GM10847 (cell line): ENCODE data around the gene RUNDC3A.
A peak's percentile ranks its signal among the peaks of the same experiment; 100 is the strongest.

Experiments used
- POLR2A ChIP-seq: IDR thresholded peaks from 2 replicates; pipeline ENCODE4 v1.6.1; 2011; ENCODE audit not compliant: insufficient read length; ENCODE audit errors: extremely low read depth

The RUNDC3A gene

GRCh38 chr17:44324092-44324570 is 15.7 kb downstream of the RUNDC3A start:
- TF ChIP-seq POLR2A = no peak

- TF ChIP-seq POLR2A = peak; percentile 78
Measured at GRCh38 chr17:44324571-44325275, 16.3 kb downstream of the RUNDC3A start, which contains the start of gene SLC25A39. SLC25A39 (minus strand) TSS chr17:44324823; CDS start chr17:44323562, 1,261 bp downstream.

GRCh38 chr17:44326861-44327444 is 18.6 kb downstream of the RUNDC3A start:
- peak; percentile 34 for TF ChIP-seq POLR2A

GRCh38 chr17:44327715-44328449 is 19.5 kb downstream of the RUNDC3A start:
- no peak for TF ChIP-seq POLR2A

GRCh38 chr17:44331249-44331760 is 22.9 kb downstream of the RUNDC3A start:
- TF ChIP-seq POLR2A = no peak

GRCh38 chr17:44333371-44333770 is 25.0 kb downstream of the RUNDC3A start:
- TF ChIP-seq POLR2A = no peak

- TF ChIP-seq POLR2A = no peak
Measured at GRCh38 chr17:44334315-44334714, 25.9 kb downstream of the RUNDC3A start.

- TF ChIP-seq POLR2A = no peak
Measured at GRCh38 chr17:44334727-44335126, 26.3 kb downstream of the RUNDC3A start.

- TF ChIP-seq POLR2A = no peak
Measured at GRCh38 chr17:44335564-44335963, 27.2 kb downstream of the RUNDC3A start.

- no peak for TF ChIP-seq POLR2A
Measured at GRCh38 chr17:44335968-44336367, 27.6 kb downstream of the RUNDC3A start.

- no peak for TF ChIP-seq POLR2A
Measured at GRCh38 chr17:44338702-44339101, 30.3 kb downstream of the RUNDC3A start.

GRCh38 chr17:44343510-44344209 is 35.3 kb downstream of the RUNDC3A start:
- no peak for TF ChIP-seq POLR2A

GRCh38 chr17:44344939-44345453 is 36.6 kb downstream of the RUNDC3A start, which contains the start of gene GRN:
GRN (plus strand) TSS chr17:44345302; CDS start chr17:44349165, 3,863 bp downstream.
- TF ChIP-seq POLR2A = peak; percentile 88

- TF ChIP-seq POLR2A = no peak
Measured at GRCh38 chr17:44345454-44346026, 37.1 kb downstream of the RUNDC3A start.
